ENCODE measurements around the gene CREB3L4.

DNA sequence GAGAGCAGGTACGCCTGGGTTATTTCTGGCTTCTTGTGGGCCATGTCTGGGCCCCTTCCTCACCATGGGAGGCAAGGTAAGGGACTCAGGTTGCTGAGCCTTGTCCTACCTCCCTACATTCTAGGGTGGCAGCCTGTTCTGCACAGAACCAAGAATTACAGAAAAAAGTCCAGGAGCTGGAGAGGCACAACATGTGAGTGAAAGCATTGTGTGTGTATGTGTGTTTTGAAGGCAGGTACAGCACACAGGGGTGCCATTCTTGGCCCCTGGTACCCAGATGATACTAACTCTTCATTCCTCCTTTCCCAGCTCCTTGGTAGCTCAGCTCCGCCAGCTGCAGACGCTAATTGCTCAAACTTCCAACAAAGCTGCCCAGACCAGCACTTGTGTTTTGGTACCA lies 5.4 kb downstream of the CREB3L4 start:
- TF ChIP-seq, protein P1, sequence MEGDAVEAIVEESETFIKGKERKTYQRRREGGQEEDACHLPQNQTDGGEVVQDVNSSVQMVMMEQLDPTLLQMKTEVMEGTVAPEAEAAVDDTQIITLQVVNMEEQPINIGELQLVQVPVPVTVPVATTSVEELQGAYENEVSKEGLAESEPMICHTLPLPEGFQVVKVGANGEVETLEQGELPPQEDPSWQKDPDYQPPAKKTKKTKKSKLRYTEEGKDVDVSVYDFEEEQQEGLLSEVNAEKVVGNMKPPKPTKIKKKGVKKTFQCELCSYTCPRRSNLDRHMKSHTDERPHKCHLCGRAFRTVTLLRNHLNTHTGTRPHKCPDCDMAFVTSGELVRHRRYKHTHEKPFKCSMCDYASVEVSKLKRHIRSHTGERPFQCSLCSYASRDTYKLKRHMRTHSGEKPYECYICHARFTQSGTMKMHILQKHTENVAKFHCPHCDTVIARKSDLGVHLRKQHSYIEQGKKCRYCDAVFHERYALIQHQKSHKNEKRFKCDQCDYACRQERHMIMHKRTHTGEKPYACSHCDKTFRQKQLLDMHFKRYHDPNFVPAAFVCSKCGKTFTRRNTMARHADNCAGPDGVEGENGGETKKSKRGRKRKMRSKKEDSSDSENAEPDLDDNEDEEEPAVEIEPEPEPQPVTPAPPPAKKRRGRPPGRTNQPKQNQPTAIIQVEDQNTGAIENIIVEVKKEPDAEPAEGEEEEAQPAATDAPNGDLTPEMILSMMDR (IDR thresholded peaks at IDR 0.05), result no peak
- TF ChIP-seq REST (IDR thresholded peaks at IDR 0.05; ENCODE audit: insufficient read depth in 1 of 2, low read depth in 2 of 2, low read length in 1 of 2), result no peak
- TF ChIP-seq POLR2AphosphoS5 (IDR thresholded peaks at IDR 0.05; ENCODE audit: low read depth, low read length), result 0 out of 2 replicates have a peak, but pooled peaks have one; percentile 25

All from Panc1 (cell line).